PC-9 (cell line): ENCODE results near the gene ARHGEF28.

Experiments
- CTCF ChIP-seq: fragments of 200-600 bp; sonication (generic); conservative IDR thresholded peaks from 2 replicates; pipeline ENCODE4 v1.6.1; 2017; ENCODE audit warnings: mixed run types, antibody characterized with exemption, mild to moderate bottlenecking, moderate library complexity
- EZH2 ChIP-seq: fragments of 200-600 bp; sonication (generic); IDR thresholded peaks from 2 replicates; pipeline ENCODE4 v1.8.0; 2017; ENCODE audit warnings: antibody characterized with exemption, low read depth

GRCh38 chr5:73968246-73968645 is 342.2 kb downstream of the ARHGEF28 start:
- TF ChIP-seq CTCF (no peak), EZH2 (no peak)
